A673 (cell line): Measurements from ENCODE around the gene NCAPD3. TPM values are rescaled to one million over a fixed set of nuclear protein-coding genes. Genes with fewer than 3 reads are reported as not detected.

Experiments
- BruUV-seq: library from RNA; stranded (reverse); fragments of 400-500 nt; replicated peaks from 2 replicates; lab custom pipeline; 2021; lab: Mats Ljungman, UMichigan
- CTCF ChIA-PET: fragments of 300-600 bp; sonication (Branson Sonifier 250); formaldehyde crosslinking; loops from one replicate; lab custom pipeline; 2022; ENCODE audit warnings: antibody characterized with exemption; lab: Charles Lee
- POLR2A ChIA-PET: fragments of 300-600 bp; sonication (Branson Sonifier 250); formaldehyde crosslinking; loops from one replicate; lab custom pipeline; 2022; ENCODE audit warnings: antibody characterized with exemption; ENCODE audit not compliant: low non-redundant PET; lab: Charles Lee
- DNase-seq: peaks from one replicate; pipeline ENCODE4 v3.0.0-alpha.2; 2015; ENCODE audit warnings: low spot score
- H3K27ac ChIP-seq: fragments of 200-600 bp; sonication (generic); 2 replicates; pipeline ENCODE4 v1.5.1; 2016; ENCODE audit warnings: mixed run types, low read depth, mild to moderate bottlenecking, mixed read lengths, antibody characterized with exemption, low read length; ENCODE audit not compliant: poor library complexity, severe bottlenecking
- H3K27me3 ChIP-seq: fragments of 200-600 bp; sonication (generic); replicated peaks from 2 replicates; pipeline ENCODE4 v1.6.1; 2017; ENCODE audit warnings: mixed run types, low read depth, mild to moderate bottlenecking, mixed read lengths, antibody characterized with exemption, low read length; ENCODE audit not compliant: insufficient read depth, poor library complexity
- H3K36me3 ChIP-seq: fragments of 200-600 bp; sonication (generic); 2 replicates; pipeline ENCODE4 v1.6.1; 2016; ENCODE audit warnings: mixed run types, mild to moderate bottlenecking, mixed read lengths, antibody characterized with exemption, low read length; ENCODE audit not compliant: insufficient read depth, poor library complexity, severe bottlenecking
- H3K4me1 ChIP-seq: fragments of 200-600 bp; sonication (generic); 2 replicates; pipeline ENCODE4 v1.6.1; 2017; ENCODE audit warnings: mixed run types, mild to moderate bottlenecking, mixed read lengths, antibody characterized with exemption, low read length; ENCODE audit not compliant: insufficient read depth, poor library complexity, severe bottlenecking
- H3K4me3 ChIP-seq: fragments of 200-600 bp; sonication (generic); 2 replicates; pipeline ENCODE4 v1.5.1; 2016; ENCODE audit warnings: low read depth, mixed run types, mild to moderate bottlenecking, mixed read lengths, low read length; ENCODE audit not compliant: poor library complexity, severe bottlenecking
- H3K9me3 ChIP-seq: fragments of 200-600 bp; sonication (generic); 2 replicates; pipeline ENCODE4 v1.6.1; 2016; ENCODE audit warnings: mixed run types, low read depth, mild to moderate bottlenecking, mixed read lengths, antibody characterized with exemption, low read length; ENCODE audit not compliant: poor library complexity, severe bottlenecking
- EZH2 ChIP-seq: fragments of 200-600 bp; sonication (generic); IDR thresholded peaks from 2 replicates; pipeline ENCODE4 v1.6.1; 2017; ENCODE audit warnings: borderline replicate concordance, low read depth, mild to moderate bottlenecking, mixed read lengths, antibody characterized with exemption, low read length; ENCODE audit not compliant: poor library complexity, severe bottlenecking
- intact Hi-C: fragments of 100-400 bp; cut with micrococcal nuclease; formaldehyde crosslinking; loops from one replicate; pipeline ENCODE4 v1.10.0; 2022; ENCODE audit not compliant: unreplicated experiment
- total RNA-seq: library from RNA; stranded (reverse); gene quantifications from 2 replicates; pipeline ENCODE4 v1.2.3, GENCODE V29; 2021
- TF ChIP-seq, protein P1 (sequence below): fragments of 300-800, 200-600 bp; sonication (generic); conservative IDR thresholded peaks from 2 replicates; pipeline ENCODE4 v1.5.1; 2017; ENCODE audit warnings: low read depth, mild to moderate bottlenecking, antibody characterized with exemption, low read length, moderate library complexity, mixed read lengths

Gene NCAPD3
- total RNA-seq, 1 experiment from 2014 or later, result 127 TPM

DNA sequence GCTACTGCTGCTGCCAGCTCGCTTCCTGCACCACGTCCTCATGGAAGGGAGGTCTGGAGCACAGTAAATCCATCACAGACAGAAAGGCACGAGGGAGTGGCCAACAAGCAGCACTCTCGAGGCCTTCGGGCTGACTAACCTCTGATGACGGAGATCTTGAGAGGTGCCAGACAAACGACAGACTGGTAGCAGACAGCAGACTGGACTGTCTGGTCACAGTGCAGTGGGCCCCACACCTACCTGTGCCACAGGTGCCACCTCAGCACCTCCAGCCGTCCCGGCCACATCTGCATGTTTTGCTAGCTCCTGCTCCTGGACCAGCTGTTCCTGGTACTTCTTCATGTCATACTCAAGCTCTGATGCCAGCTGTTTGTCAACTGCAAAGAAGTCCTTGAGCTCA is 64.1 kb downstream of the NCAPD3 start:
- TF ChIP-seq EZH2, result no peak
- TF ChIP-seq, protein P1, sequence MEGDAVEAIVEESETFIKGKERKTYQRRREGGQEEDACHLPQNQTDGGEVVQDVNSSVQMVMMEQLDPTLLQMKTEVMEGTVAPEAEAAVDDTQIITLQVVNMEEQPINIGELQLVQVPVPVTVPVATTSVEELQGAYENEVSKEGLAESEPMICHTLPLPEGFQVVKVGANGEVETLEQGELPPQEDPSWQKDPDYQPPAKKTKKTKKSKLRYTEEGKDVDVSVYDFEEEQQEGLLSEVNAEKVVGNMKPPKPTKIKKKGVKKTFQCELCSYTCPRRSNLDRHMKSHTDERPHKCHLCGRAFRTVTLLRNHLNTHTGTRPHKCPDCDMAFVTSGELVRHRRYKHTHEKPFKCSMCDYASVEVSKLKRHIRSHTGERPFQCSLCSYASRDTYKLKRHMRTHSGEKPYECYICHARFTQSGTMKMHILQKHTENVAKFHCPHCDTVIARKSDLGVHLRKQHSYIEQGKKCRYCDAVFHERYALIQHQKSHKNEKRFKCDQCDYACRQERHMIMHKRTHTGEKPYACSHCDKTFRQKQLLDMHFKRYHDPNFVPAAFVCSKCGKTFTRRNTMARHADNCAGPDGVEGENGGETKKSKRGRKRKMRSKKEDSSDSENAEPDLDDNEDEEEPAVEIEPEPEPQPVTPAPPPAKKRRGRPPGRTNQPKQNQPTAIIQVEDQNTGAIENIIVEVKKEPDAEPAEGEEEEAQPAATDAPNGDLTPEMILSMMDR, result no peak
- Histone ChIP-seq H3K27me3 (no peaks in the 10 kb centered on the region), H3K36me3 (peaks cover 86% of the 10 kb centered on the region), H3K4me3 (no peak overlapping the region), H3K9me3 (no peaks in the 10 kb centered on the region), H3K4me1 (no peaks in the 10 kb centered on the region), H3K27ac (no peak overlapping the region)
- ChIA-PET POLR2A (no interaction called here), CTCF (no interaction called here)
- no TSS peak for BruUV-seq
- no peak for DNase-seq
- intact Hi-C loops, result no loop called here

DNA sequence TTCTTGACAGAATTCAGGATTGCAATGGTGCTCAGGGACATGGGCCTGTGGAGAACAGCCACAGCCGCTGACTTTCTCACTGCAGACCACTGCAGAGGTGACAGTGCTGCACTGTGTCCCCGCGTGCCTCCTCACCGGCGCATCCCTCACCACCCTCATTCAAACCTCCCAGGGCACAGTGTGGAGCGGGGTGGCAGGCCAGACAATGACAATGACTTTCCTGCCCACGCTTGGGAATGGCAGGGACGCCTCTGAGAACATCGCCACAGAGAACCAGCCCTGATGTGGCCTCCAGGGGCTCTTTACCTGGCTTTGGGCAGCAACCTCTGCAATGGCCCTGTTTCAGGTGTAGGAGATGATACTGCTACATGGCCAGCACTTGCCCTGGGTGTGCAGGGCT is 65.7 kb downstream of the NCAPD3 start:
- peaks cover 75% of the 10 kb centered on the region for H3K36me3 ChIP-seq
- DNase-seq, result no peak
- no TSS peak for BruUV-seq
- H3K27ac ChIP-seq, result no peak overlapping the region
- H3K9me3 ChIP-seq, result no peaks in the 10 kb centered on the region
- intact Hi-C loops, result no loop called here
- TF ChIP-seq, protein P1, result no peak
- TF ChIP-seq EZH2, result no peak
- no peaks in the 10 kb centered on the region for H3K4me1 ChIP-seq
- H3K27me3 ChIP-seq, result no peaks in the 10 kb centered on the region
- H3K4me3 ChIP-seq, result no peak overlapping the region
- ChIA-PET CTCF (no interaction called here), POLR2A (no interaction called here)

DNA sequence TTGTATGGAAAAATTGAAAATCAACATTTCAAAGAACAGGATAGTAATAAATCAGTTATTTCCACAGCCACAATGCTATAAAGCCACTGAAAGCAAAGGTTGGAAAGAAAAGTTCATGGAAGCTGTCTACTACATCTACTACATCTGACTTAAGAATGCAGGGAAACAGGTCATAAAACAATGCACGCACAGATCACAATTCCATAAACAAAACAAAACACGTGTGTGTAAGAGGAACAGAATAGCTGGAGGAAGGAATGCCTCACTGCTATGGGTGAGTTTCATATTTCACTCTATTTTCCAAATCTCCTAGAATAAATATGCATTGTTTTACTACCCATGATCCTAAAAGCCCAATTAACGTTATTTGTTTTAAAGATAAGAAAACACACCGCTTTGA is 66.3 kb downstream of the NCAPD3 start:
- ChIA-PET POLR2A (no interaction called here), CTCF (no interaction called here)
- Histone ChIP-seq H3K9me3 (no peaks in the 10 kb centered on the region), H3K4me1 (no peaks in the 10 kb centered on the region), H3K27ac (no peak overlapping the region), H3K4me3 (no peak overlapping the region), H3K36me3 (peaks cover 75% of the 10 kb centered on the region), H3K27me3 (no peaks in the 10 kb centered on the region)
- no TSS peak for BruUV-seq
- DNase-seq, result no peak
- intact Hi-C loops, result no loop called here
- TF ChIP-seq EZH2, result no peak
- TF ChIP-seq, protein P1, result no peak
